Measurements from ENCODE around the gene EFHC1. TPM values are rescaled to one million over a fixed set of nuclear protein-coding genes. Genes with fewer than 3 reads are reported as not detected.

EFHC1 gene
- total RNA-seq, 1 donor from 2014 or later, result 25.6 TPM

DNA sequence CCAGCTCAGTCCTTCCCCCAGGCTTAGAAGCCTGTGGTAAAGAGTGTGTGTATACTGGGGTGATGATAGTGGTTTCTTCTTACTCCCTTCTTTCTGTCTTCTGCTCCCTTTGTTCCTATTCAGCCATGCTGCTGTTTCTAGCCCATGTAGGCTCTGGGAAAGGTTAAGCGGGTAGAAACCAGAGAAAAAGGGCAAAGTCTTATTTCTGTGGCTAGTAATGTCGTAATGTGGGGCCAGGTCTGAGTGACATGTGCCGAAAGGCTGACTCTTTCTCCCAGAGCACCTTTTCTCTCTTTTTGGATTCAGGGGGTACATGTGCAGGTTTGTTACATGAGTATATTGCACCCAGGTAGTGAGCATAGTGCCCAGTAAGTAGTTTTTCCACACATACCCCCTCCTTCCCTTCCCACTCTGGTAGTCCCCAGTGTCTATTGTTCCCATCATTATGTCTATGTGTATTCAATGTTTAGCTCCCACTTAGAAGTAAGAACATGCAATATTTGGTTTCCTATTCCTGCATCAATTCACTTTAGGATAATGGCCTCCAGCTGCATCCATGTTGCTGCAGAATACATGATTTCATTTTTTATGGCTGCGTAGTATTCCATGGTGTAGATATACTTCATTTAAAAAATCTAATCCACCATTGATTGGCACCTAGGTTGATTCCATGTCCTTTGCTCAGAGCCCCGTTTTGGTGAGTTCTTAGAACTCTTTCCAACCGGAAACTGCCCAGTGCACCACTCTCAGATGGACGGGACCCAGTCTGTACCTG lies 74.3 kb downstream of the EFHC1 start:
- H3K36me3 ChIP-seq (ENCODE audit: insufficient read depth, low read length), result peaks cover 12% of the 10 kb centered on the region
- FAIRE-seq (no peak), DNase-seq (ENCODE audit: low read depth) (no peak)
- peaks cover 25% of the 10 kb centered on the region for H3K4me1 ChIP-seq (ENCODE audit: insufficient read depth, low read length)
- Mint-ChIP-seq H3K27ac (ENCODE audit: unreplicated experiment) (no peak overlapping the region), H3K9me3 (ENCODE audit: unreplicated experiment) (no peaks in the 10 kb centered on the region), H3K4me1 (ENCODE audit: low read depth, unreplicated experiment) (peaks cover 35% of the 10 kb centered on the region), H3K27me3 (ENCODE audit: low read depth, unreplicated experiment) (no peaks in the 10 kb centered on the region), H3K4me3 (ENCODE audit: unreplicated experiment) (no peak overlapping the region), H3K36me3 (ENCODE audit: low read depth, unreplicated experiment) (peaks cover 28% of the 10 kb centered on the region)
- no peak overlapping the region for H3K9ac ChIP-seq (ENCODE audit: low read length)
- no peaks in the 10 kb centered on the region for H3K27me3 ChIP-seq (ENCODE audit: insufficient read depth, low read length)
- H3K9me3 ChIP-seq (ENCODE audit: insufficient read depth, low read depth, low read length), result no peaks in the 10 kb centered on the region
- H2AFZ ChIP-seq (ENCODE audit: low read depth, low read length), result no peak overlapping the region
- H3K4me2 ChIP-seq (ENCODE audit: low read length), result no peak overlapping the region
- TF ChIP-seq EZH2 (IDR thresholded peaks at IDR 0.05; ENCODE audit: insufficient read depth, low read length), result no peak
- TF ChIP-seq, protein P1, sequence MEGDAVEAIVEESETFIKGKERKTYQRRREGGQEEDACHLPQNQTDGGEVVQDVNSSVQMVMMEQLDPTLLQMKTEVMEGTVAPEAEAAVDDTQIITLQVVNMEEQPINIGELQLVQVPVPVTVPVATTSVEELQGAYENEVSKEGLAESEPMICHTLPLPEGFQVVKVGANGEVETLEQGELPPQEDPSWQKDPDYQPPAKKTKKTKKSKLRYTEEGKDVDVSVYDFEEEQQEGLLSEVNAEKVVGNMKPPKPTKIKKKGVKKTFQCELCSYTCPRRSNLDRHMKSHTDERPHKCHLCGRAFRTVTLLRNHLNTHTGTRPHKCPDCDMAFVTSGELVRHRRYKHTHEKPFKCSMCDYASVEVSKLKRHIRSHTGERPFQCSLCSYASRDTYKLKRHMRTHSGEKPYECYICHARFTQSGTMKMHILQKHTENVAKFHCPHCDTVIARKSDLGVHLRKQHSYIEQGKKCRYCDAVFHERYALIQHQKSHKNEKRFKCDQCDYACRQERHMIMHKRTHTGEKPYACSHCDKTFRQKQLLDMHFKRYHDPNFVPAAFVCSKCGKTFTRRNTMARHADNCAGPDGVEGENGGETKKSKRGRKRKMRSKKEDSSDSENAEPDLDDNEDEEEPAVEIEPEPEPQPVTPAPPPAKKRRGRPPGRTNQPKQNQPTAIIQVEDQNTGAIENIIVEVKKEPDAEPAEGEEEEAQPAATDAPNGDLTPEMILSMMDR (IDR thresholded peaks at IDR 0.05; ENCODE audit: insufficient read depth, low read depth, low read length), result no peak
- H4K20me1 ChIP-seq (ENCODE audit: insufficient read depth, low read length), result no peaks in the 10 kb centered on the region
- no peak overlapping the region for H3K4me3 ChIP-seq (ENCODE audit: insufficient read depth, low read depth, low read length)
- H3K27ac ChIP-seq (ENCODE audit: low read depth, low read length), result no peak overlapping the region
- no peaks in the 10 kb centered on the region for H3K79me2 ChIP-seq (ENCODE audit: insufficient read depth, low read length)

DNA sequence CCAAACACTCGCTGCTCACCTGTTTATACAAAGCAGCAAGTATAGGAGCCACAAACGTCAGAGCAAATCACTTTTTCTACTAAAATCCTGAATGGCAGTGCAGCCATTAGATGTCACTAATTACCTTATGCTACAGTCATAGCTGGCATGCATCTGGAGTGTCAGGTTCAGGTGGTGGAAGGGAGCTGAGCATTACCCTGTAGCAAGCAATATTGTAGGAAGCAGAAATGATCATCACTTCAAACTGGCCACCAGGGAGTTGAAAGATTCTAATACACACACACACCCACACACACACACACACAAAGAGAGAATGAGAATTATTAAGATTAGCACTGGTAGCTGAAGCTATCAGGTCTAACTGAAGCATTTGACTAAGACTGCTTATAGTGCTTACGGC lies 75.8 kb downstream of the EFHC1 start:
- peak overlapping the region; percentile 44 for H3K27ac Mint-ChIP-seq (ENCODE audit: unreplicated experiment)

More for the DNA sequence above, 75.8 kb downstream of the EFHC1 start:
- FAIRE-seq (no peak), DNase-seq (ENCODE audit: low read depth) (no peak)
- H3K9me3 ChIP-seq (ENCODE audit: insufficient read depth, low read depth, low read length), result no peaks in the 10 kb centered on the region
- H3K9ac ChIP-seq (ENCODE audit: low read length), result no peak overlapping the region
- peaks cover 31% of the 10 kb centered on the region for H3K4me1 Mint-ChIP-seq (ENCODE audit: low read depth, unreplicated experiment)
- H3K27me3 Mint-ChIP-seq (ENCODE audit: low read depth, unreplicated experiment), result no peaks in the 10 kb centered on the region
- no peak overlapping the region for H3K4me2 ChIP-seq (ENCODE audit: low read length)
- H4K20me1 ChIP-seq (ENCODE audit: insufficient read depth, low read length), result no peaks in the 10 kb centered on the region
- no peaks in the 10 kb centered on the region for H3K9me3 Mint-ChIP-seq (ENCODE audit: unreplicated experiment)
- no peak overlapping the region for H3K27ac ChIP-seq (ENCODE audit: low read depth, low read length)
- H3K4me1 ChIP-seq (ENCODE audit: insufficient read depth, low read length), result peaks cover 22% of the 10 kb centered on the region
- no peak overlapping the region for H3K4me3 Mint-ChIP-seq (ENCODE audit: unreplicated experiment)
- no peaks in the 10 kb centered on the region for H3K79me2 ChIP-seq (ENCODE audit: insufficient read depth, low read length)
- TF ChIP-seq, protein P1 (IDR thresholded peaks at IDR 0.05; ENCODE audit: insufficient read depth, low read depth, low read length), result no peak
- no peak for TF ChIP-seq EZH2 (IDR thresholded peaks at IDR 0.05; ENCODE audit: insufficient read depth, low read length)
- no peak overlapping the region for H3K4me3 ChIP-seq (ENCODE audit: insufficient read depth, low read depth, low read length)
- no peak overlapping the region for H2AFZ ChIP-seq (ENCODE audit: low read depth, low read length)
- peaks cover 18% of the 10 kb centered on the region for H3K36me3 ChIP-seq (ENCODE audit: insufficient read depth, low read length)
- no peaks in the 10 kb centered on the region for H3K27me3 ChIP-seq (ENCODE audit: insufficient read depth, low read length)
- peaks cover 27% of the 10 kb centered on the region for H3K36me3 Mint-ChIP-seq (ENCODE audit: low read depth, unreplicated experiment)

Measured in astrocyte (in vitro differentiated cells and primary cell).